NCI-H226 (cell line): ENCODE data around the gene HGFAC.
"Not testable (repeated sequence)": the region's sequence is repeated elsewhere in the genome, so short reads cannot be mapped to it uniquely, and the experiment has no call there.

Source experiments
- DNase-seq: peaks from one replicate; pipeline ENCODE4 v3.0.0-alpha.2; 2015

The HGFAC gene

DNA sequence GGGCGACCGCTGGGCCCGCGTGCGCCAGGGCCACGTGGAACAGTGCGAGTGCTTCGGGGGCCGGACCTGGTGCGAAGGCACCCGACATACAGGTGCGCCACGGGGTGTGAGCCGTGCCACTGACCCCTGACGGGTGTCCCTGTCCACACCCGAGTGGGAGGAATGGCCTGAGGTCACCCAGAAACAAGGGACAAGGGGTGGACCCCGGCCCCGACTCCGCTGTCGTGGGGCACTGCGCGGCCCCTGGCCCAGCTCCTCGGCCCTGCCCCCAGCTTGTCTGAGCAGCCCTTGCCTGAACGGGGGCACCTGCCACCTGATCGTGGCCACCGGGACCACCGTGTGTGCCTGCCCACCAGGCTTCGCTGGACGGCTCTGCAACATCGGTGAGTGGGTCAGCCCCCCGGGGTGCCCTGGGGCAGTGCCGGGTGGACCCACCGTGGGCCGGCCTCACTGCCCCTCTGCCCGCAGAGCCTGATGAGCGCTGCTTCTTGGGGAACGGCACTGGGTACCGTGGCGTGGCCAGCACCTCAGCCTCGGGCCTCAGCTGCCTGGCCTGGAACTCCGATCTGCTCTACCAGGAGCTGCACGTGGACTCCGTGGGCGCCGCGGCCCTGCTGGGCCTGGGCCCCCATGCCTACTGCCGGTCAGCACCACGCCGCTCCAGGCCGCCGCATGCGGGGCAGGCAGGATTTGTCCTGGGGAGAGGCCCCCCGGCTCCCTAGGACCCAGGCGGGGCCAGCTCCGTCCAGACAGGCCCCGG, 2.8 kb downstream of the HGFAC start:
- DNase-seq: no peak

GRCh38 chr4:3445111-3445820, 3.5 kb downstream of the HGFAC start:
- no peak for DNase-seq

DNA sequence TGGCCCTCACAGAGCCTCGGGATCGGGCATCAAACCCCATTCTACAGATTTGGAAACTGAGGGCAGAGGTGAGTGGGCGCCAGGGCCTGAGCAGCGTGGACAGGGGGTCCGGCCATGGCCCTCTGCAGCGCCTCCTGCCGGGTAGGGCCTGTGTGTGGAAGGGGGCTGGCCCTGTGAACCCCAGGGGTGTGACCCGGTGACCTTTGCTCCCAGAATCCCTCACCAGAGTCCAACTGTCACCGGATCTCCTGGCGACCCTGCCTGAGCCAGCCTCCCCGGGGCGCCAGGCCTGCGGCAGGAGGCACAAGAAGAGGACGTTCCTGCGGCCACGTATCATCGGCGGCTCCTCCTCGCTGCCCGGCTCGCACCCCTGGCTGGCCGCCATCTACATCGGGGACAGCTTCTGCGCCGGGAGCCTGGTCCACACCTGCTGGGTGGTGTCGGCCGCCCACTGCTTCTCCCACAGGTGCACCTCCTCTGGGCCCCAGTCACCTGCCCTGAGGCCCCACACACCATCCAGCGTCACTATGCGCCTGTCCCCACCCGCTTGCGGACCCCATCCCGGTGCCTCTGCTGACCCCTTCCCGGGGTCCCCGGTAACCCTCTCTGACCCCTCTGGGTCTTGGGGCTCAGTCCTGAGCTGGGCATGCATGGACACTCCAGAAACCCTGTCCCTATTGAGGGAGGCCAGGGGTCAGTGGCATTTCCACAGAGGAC, 4.2 kb downstream of the HGFAC start:
- DNase-seq: no peak

DNA sequence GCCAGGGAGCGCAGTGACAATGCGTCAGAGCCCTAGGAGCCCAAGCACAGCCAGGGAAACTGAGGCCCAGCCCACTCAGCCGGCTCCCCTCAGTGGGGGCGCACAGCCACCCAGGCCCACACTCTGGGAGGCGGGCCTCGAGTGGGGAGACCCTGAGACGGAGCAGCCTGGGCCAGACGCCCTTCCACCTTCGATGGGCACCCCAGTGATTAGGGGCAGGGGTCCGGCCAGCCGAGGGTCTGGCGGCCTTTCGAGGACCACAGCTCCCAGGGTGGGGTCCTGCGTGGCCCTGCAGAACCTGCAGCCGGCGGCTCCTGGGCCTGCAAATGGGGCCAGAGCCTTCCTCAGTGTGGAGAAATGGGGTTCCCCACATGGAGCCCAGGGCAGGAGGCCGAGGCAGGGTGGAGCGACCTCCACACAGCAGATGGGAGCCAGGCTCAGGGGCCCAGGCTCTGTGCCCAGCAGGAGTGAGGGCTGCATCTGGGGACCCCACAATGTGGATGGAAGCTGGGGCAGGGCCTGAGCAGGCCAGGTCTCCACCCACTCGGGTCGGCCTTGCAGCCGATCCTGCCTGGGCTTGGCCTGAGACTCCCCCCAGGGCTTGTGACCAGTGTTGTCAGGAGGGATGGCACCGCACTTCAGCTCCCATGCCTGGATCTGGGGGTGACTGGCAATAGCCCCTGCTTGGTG, 5.0 kb downstream of the HGFAC start:
- no peak for DNase-seq

GRCh38 chr4:3447431-3448395, 5.9 kb downstream of the HGFAC start:
- no peak for DNase-seq

- DNase-seq: no peak
These were observed 7.3 kb downstream of the HGFAC start for GRCh38 chr4:3449047-3449573.

DNA sequence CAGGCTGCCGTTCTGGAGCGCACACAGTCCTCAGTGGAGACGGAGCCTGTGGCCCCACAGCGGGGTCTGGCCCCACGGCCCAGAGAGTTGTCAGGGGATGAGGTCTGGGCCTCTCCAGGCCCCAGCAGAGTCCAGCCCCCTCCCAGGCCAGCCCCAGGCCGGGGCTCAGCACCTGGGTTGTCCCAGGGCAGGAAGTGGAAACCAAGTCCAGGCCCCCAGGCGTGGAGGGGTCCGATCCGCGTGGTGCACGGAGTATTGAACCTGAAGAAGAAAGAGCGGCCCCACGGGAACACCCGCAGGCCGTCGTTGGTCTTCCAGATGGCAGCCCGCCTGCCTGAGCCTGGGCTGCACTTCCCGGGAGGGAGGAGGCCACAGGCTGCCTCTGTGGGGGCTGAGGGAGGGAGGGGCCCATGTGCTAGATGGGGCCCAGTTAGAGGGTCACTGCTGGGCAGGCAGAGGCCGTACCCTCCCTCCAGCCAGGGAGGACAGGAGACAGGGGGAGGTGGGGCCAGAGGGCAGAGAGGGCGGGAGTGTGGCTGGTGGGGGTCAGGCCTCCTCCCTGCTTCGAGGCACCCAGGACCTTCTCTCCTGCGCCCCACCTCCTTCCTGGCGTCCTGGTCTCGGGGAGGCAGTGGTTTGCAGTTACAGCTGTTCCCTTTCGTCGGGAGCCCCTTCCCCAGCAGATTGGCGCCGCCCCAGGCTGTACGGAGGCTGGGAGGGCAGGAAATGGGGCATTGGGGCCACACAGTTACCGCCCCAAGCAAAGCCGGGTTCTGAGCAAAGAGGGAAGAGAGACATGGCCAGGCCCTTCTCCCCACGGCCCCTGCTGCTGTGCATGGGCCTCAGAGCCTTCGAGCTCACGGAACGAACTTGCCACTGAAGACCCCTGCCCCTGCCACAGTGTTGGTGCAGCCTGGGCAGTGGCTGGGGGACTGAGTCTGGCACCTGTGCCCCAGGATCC, 8.1 kb downstream of the HGFAC start:
- DNase-seq: no peak

GRCh38 chr4:3450643-3451042, 8.9 kb downstream of the HGFAC start:
- no peak for DNase-seq

- DNase-seq: no peak
These were observed 10.2 kb downstream of the HGFAC start for GRCh38 chr4:3451956-3452355.

GRCh38 chr4:3452376-3452775, 10.6 kb downstream of the HGFAC start:
- DNase-seq: no peak

- DNase-seq: not testable (repeated sequence)
These were observed 13.8 kb downstream of the HGFAC start for GRCh38 chr4:3455596-3455995.

DNA sequence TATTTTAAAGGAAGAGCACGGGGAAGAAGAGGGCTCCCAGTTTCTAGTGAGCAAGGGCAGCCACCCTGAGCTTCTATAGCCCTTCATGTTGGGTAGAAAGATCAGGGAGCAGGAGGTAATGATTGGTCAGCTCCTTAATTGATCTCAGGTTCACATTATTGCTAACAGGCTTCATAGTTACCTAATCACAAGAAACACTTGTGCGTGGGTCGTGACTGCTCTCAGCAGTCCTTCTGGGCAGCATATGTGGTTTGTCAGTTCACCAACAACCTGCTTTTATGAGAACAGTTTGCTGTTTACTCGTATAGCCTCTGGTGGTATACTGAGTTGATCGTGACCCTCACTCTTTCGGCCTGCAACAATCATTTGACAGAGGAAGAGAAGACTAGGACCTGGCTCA, 16.6 kb downstream of the HGFAC start:
- DNase-seq: no peak

DNA sequence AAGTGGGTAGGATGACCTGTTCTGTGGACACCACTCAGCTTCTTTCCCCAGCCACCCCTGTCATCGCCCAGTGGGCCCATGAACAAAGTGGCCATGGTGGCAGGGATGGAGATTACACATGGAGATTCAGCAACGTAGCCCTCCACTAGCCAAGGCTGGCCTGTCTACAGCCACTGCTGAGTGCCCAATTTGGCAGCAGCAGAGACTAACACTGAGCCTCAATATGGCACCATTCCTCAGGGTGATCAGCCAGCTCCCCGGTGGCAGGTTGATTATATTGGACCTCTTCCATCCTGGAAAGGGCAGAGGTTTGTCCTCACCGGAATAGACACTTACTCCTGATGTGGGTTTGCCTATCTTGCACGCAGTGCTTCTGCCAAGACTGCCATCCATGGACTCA, 17.4 kb downstream of the HGFAC start:
- DNase-seq: not testable (repeated sequence)

- DNase-seq: no peak
These were observed 19.2 kb downstream of the HGFAC start for GRCh38 chr4:3460926-3461325.

GRCh38 chr4:3461515-3462291, 19.9 kb downstream of the HGFAC start:
- peak; percentile 98 for DNase-seq

DNA sequence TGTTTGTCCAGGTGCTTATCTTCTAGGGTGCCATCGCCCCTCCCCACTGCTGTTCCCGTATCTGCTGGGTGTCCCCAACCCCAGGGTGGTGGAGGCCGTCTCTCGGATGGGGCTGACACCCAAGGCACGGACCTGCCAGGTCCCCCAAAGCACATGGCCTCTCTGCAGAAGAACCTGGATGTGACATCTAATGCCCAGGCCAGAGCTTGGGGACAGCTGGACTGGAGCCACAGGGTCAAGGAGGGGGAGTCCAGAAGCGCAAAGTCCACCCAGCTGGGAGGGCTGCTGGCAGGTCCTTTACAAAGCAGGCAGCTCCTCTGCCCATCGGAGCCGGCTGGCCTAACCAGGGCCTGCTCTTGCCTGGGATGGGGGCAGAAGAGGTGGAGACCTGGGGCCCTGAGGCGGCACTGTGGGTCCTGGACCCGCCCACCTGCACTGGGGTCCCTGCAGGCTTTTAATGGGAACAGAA, 20.6 kb downstream of the HGFAC start:
- DNase-seq: no peak

- DNase-seq: no peak
These were observed 21.1 kb downstream of the HGFAC start, which contains the start of gene DOK7 for GRCh38 chr4:3462790-3463415. Gene DOK7, plus strand, starts transcription at chr4:3463306. Its CDS starts 70 bp downstream, at chr4:3463376.

DNA sequence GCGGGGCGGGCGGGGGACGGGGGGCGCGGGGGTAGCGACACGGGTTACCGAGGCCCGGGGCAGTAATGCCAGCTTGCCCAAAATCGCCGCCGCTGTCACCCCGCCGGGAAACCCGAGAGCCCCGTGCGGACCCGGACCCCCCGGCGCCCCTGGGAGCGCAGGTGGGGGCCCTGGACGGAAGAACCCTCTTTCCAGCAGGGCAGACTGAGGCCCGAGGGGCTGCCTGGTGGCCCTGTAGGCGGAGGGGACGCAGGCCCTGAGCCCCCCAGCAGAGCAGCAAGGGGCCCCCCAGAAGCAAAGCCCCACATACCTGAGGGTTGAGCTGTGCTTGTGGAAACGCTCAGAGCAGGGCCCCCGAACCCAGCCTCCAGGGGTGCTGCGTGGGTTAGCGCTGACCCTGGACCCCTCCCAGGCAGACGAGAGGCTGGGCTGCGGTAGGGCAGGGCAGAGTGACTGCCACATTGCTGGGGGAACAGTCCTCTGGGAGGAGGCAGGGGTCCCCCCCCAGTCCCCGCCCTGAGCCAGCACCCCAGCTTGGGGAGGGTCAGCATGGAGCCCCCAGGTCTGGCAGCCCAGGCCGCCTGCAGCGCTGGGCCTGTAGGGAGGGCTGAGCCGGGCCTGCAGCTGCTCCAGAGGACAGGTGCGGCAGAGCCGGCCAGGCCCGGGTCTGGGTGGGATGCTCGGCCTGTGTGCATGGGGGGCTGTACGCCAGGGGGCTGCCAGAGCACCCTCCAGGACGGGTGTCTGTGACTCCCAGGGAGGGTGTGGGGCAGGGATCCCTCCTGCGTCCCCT, 22.0 kb downstream of the HGFAC start:
- DNase-seq: no peak
